ENCODE measurements around the gene TBC1D22A. TPM values are rescaled to one million over a fixed set of nuclear protein-coding genes. Genes with fewer than 3 reads are reported as not detected.
A peak's percentile ranks its signal among the peaks of the same experiment; 100 is the strongest.

The TBC1D22A gene
- total and polyA plus RNA-seq, 2 experiments from 2014 or later, result 15.3 to 19.8 TPM

- TF ChIP-seq CTCF (IDR thresholded peaks at IDR 0.05; ENCODE audit: poor library complexity), result peak; percentile 92
- TF ChIP-seq EZH2 (IDR thresholded peaks at IDR 0.05; ENCODE audit: borderline replicate concordance), result no peak
- H3K9me2 ChIP-seq (replicated peaks; ENCODE audit: insufficient read depth), result no peaks in the 10 kb centered on the region
- peaks cover 18% of the 10 kb centered on the region for H3K79me2 ChIP-seq
- peak; percentile 90 for DNase-seq (ENCODE audit: low spot score)
- H3K27me3 ChIP-seq, result no peaks in the 10 kb centered on the region
- 38% methylated on average over 27 of the region's 27 CpGs for WGBS (ENCODE audit: low lambda C conversion rate, missing lambda C conversion rate)
- H3K4me1 ChIP-seq (ENCODE audit: insufficient read depth), result peaks cover 20% of the 10 kb centered on the region
- no peaks in the 10 kb centered on the region for H3K36me3 ChIP-seq (replicated peaks; ENCODE audit: insufficient read depth, low read depth)
- no peak overlapping the region for H3K4me3 ChIP-seq
- peak overlapping the region; percentile 15 for H3K27ac ChIP-seq
- peaks cover 22% of the 10 kb centered on the region for H4K20me1 ChIP-seq (ENCODE audit: insufficient read depth, poor library complexity, severe bottlenecking)
- H2AFZ ChIP-seq, result no peak overlapping the region
- H3K9me3 ChIP-seq (ENCODE audit: low read depth), result no peaks in the 10 kb centered on the region
- H3K4me2 ChIP-seq, result peak overlapping the region; percentile 41
Measured at GRCh38 chr22:46798366-46799350, 36.2 kb downstream of the TBC1D22A start.

DNA sequence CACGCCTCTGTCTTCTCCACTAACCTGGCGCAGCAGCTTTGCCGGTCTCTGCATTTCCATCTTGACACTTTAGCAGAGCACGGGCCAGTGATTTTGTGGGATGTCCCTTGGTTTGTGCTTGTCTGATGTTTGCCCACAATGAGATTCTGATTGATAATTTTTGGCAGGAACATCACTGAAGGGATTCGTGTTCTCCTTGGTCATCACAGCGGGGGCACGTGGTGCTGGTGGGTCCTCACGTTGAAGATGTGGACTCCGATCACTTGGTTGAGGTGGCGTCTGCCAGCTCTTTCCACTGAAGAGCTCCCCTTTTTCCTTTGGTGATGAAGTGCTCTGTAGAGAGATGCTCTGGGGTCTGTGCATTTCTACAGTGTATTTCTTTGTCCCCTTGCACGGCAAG, 37.2 kb downstream of the TBC1D22A start:
- Histone ChIP-seq H3K4me2 (no peak overlapping the region), H4K20me1 (ENCODE audit: insufficient read depth, poor library complexity, severe bottlenecking) (peaks cover 24% of the 10 kb centered on the region), H3K4me1 (ENCODE audit: insufficient read depth) (peaks cover 20% of the 10 kb centered on the region), H2AFZ (no peak overlapping the region), H3K36me3 (replicated peaks; ENCODE audit: insufficient read depth, low read depth) (no peaks in the 10 kb centered on the region), H3K9me2 (replicated peaks; ENCODE audit: insufficient read depth) (no peaks in the 10 kb centered on the region), H3K9me3 (ENCODE audit: low read depth) (no peaks in the 10 kb centered on the region), H3K4me3 (no peak overlapping the region), H3K27ac (no peak overlapping the region), H3K79me2 (peaks cover 27% of the 10 kb centered on the region), H3K27me3 (no peaks in the 10 kb centered on the region)
- DNase-seq (ENCODE audit: low spot score), result no peak
- 91% methylated on average over 11 of the region's 11 CpGs for WGBS (ENCODE audit: low lambda C conversion rate, missing lambda C conversion rate)
- no peak for TF ChIP-seq EZH2phosphoT487 (IDR thresholded peaks at IDR 0.05; ENCODE audit: low read depth, severe bottlenecking, unreplicated experiment)
- TF ChIP-seq CTCF (IDR thresholded peaks at IDR 0.05; ENCODE audit: poor library complexity), result no peak

DNA sequence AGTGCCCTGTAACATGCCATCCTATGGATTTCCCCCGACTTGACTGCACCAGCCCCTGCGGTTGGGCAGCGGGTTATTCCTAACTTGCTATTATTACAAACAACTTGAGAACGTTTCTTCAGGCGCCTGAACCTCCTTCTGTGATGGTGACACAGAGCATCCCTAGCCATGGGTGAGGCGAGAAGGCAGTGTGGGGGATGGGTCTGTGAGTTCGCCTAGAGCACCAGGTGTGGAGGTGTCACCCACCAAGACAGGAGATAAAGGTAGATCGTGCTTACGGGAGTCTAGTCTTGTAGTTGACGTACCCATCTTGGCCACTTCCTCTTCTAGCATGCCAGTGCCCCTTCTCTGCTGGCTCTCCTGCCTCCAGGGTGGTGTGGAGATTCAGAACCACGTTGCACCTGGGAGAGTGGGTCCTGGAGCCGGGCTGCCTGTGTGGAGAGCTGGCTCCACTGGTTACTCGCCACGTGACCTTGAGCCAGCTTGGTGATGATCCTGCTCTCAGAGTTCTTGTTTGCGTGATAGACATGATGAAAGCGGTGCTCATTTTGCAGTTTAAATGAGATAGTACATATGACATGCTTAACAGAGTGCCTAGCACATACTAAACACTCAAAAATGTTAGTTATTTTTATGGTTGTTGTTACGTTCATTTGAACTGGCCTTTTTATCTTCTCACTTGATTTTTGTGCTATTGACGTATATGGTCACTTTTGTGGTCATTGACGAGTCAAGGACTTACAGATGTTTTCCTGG, 37.8 kb downstream of the TBC1D22A start:
- Histone ChIP-seq H3K36me3 (replicated peaks; ENCODE audit: insufficient read depth, low read depth) (no peaks in the 10 kb centered on the region), H3K9me3 (ENCODE audit: low read depth) (no peaks in the 10 kb centered on the region), H2AFZ (no peak overlapping the region), H3K4me3 (no peak overlapping the region), H3K27me3 (no peaks in the 10 kb centered on the region), H3K27ac (peak overlapping the region; percentile 89), H3K79me2 (peaks cover 31% of the 10 kb centered on the region), H3K9me2 (replicated peaks; ENCODE audit: insufficient read depth) (no peaks in the 10 kb centered on the region), H3K4me1 (ENCODE audit: insufficient read depth) (peaks cover 20% of the 10 kb centered on the region), H4K20me1 (ENCODE audit: insufficient read depth, poor library complexity, severe bottlenecking) (peaks cover 24% of the 10 kb centered on the region), H3K4me2 (no peak overlapping the region)
- 92% methylated on average over 19 of the region's 19 CpGs for WGBS (ENCODE audit: low lambda C conversion rate, missing lambda C conversion rate)
- TF ChIP-seq CTCF (IDR thresholded peaks at IDR 0.05; ENCODE audit: poor library complexity) (no peak), EZH2 (IDR thresholded peaks at IDR 0.05; ENCODE audit: borderline replicate concordance) (no peak), EZH2phosphoT487 (IDR thresholded peaks at IDR 0.05; ENCODE audit: low read depth, severe bottlenecking, unreplicated experiment) (no peak)
- no peak for DNase-seq (ENCODE audit: low spot score)
